Fibroblast of the aortic adventitia (primary cell): ENCODE measurements around the gene CSNK1D. TPM values are rescaled to one million over a fixed set of nuclear protein-coding genes. Genes with fewer than 3 reads are reported as not detected.
A peak's percentile ranks its signal among the peaks of the same experiment; 100 is the strongest.

Source experiments
- DNase-seq: peaks from one replicate; pipeline ENCODE4 v3.0.0-alpha.2; 2010; ENCODE audit warnings: low read depth
- H3K4me3 ChIP-seq: 2 replicates; pipeline ENCODE4 v1.5.1; 2011; ENCODE audit warnings: low read depth, mild to moderate bottlenecking, control low read depth, low read length, moderate library complexity
- total RNA-seq: library from RNA; depleted of rRNA; stranded (reverse); fragments of >200 nt; gene quantifications from 2 replicates; pipeline ENCODE4 v1.2.3, GENCODE V29; 2012; ENCODE audit warnings: low replicate concordance
- TF ChIP-seq, protein P1 (sequence below): IDR thresholded peaks from 2 replicates; pipeline ENCODE4 v1.5.1; 2011; ENCODE audit warnings: mild to moderate bottlenecking, low read length, control low read depth, inconsistent platforms; ENCODE audit not compliant: insufficient read depth

The CSNK1D gene
- total RNA-seq, 1 donor, result 52.7 TPM

GRCh38 chr17:82271401-82271800, 2.1 kb downstream of the CSNK1D start:
- peak overlapping the region; percentile 82 for H3K4me3 ChIP-seq
- TF ChIP-seq, protein P1, sequence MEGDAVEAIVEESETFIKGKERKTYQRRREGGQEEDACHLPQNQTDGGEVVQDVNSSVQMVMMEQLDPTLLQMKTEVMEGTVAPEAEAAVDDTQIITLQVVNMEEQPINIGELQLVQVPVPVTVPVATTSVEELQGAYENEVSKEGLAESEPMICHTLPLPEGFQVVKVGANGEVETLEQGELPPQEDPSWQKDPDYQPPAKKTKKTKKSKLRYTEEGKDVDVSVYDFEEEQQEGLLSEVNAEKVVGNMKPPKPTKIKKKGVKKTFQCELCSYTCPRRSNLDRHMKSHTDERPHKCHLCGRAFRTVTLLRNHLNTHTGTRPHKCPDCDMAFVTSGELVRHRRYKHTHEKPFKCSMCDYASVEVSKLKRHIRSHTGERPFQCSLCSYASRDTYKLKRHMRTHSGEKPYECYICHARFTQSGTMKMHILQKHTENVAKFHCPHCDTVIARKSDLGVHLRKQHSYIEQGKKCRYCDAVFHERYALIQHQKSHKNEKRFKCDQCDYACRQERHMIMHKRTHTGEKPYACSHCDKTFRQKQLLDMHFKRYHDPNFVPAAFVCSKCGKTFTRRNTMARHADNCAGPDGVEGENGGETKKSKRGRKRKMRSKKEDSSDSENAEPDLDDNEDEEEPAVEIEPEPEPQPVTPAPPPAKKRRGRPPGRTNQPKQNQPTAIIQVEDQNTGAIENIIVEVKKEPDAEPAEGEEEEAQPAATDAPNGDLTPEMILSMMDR, result no peak
- no peak for DNase-seq

DNA sequence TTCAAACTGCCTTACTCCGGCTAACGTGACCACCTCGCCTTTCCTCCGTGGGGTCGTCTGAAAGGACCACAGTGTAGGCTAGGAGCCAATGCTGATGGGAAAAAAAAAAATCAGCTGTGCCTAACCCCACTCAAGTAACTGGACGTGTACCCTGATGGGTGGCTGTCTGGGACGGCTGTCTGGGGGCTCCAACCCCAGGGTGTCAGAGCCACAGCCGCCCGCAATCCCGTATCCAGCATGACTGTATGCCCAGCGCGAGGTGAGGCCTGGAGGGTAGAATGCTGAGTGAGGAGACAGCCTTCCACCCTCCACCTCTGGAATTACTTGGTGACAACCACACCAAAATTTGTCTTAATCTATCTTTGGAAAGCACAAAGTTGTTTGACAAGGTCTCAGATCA, 2.8 kb downstream of the CSNK1D start:
- TF ChIP-seq, protein P1, result no peak
- DNase-seq, result no peak
- H3K4me3 ChIP-seq, result no peak overlapping the region

- DNase-seq, result no peak
- TF ChIP-seq, protein P1, result no peak
- no peak overlapping the region for H3K4me3 ChIP-seq
Observed at GRCh38 chr17:82269882-82270500, 3.5 kb downstream of the CSNK1D start.

GRCh38 chr17:82269138-82269881, 4.2 kb downstream of the CSNK1D start:
- no peak for DNase-seq
- H3K4me3 ChIP-seq, result no peak overlapping the region
- TF ChIP-seq, protein P1, result no peak

DNA sequence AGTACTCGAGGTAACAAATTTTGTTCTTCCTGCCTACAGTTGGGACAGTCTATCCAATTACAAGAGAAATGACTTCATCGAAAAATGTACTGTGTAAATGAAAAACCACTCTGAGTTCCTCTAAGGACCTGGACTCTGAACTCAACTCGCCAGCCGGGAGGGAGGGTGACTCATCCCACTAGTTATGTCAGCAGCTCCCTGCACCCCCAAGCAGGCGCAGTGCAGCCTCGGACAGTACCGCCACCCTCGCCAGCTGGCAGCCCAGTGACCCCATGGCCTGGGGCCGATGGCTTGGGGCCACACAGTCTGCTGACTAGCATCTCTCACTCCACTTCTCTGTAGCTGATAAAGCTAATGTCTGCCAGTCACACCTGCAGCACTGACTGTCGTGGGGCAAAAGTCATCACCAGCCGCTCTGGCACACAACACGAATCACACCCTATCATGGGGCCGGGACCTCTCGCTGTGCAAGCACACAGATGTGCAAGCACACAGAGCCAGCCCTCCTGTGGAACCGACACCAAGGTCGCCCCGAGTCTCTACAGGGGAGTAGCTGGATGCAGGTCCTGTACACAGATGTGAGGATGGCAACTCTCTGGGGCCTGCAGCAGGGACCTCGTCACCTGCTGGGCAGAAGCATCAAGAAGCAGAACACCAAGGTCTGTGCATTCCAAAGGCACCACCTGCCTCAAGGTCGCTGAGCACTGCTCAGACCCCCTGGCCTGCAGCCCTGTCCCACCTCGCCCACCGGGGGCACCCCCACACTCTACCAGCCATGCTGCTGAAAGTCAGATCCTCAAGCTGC, 5.7 kb downstream of the CSNK1D start:
- TF ChIP-seq, protein P1, result no peak
- peak overlapping the region; percentile 56 for H3K4me3 ChIP-seq
- DNase-seq, result peak; percentile 94

DNA sequence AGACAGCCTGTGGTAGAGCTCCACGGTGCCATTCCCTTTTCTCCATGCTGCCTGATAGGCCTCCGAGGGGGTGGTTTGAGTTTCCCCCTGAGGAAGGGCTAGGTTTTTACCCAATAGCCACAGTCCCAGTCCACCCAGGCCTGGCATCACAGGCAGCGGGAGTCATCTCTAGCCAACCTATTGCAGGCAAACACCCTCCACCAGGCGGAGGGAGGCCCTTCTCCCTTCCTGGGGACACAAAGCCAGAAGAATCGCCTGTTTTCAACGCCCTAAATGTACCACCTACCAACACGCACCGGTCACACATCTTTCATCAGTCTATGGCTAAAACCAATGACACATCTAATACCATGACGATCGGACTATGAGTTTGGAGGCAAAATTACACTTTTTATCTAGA, 7.4 kb downstream of the CSNK1D start:
- TF ChIP-seq, protein P1, result no peak
- no peak for DNase-seq

More for the DNA sequence above, 7.4 kb downstream of the CSNK1D start:
- H3K4me3 ChIP-seq, result no peak overlapping the region
